OCI-LY1 (cell line): ENCODE data around the gene CELSR1.

Experiments used
- H2AFZ ChIP-seq: fragments of 200-600 bp; sonication (generic), shearing (Covaris generic); 2 replicates; pipeline ENCODE4 v1.6.0; 2014; ENCODE audit warnings: antibody characterized with exemption, mild to moderate bottlenecking, low read length
- H3F3A ChIP-seq: fragments of 200-600 bp; sonication (generic), shearing (Covaris generic); 2 replicates; pipeline ENCODE4 v1.6.0; 2014; ENCODE audit warnings: mild to moderate bottlenecking, antibody characterized with exemption, low read length, moderate library complexity; ENCODE audit not compliant: insufficient read depth
- H3K27ac ChIP-seq: fragments of 200-600 bp; sonication (generic); 2 replicates; pipeline ENCODE4 v1.5.1; 2014; ENCODE audit warnings: low read length, mixed run types, mild to moderate bottlenecking, low read depth; ENCODE audit not compliant: poor library complexity, severe bottlenecking
- H3K27me3 ChIP-seq: fragments of 200-600 bp; sonication (generic); 2 replicates; pipeline ENCODE4 v1.6.0; 2014; ENCODE audit warnings: antibody characterized with exemption, mild to moderate bottlenecking, low read length, moderate library complexity; ENCODE audit not compliant: insufficient read depth
- H3K36me3 ChIP-seq: fragments of 200-600 bp; sonication (generic); 2 replicates; pipeline ENCODE4 v1.6.1; 2014; ENCODE audit warnings: mild to moderate bottlenecking, antibody characterized with exemption, low read length, moderate library complexity, mixed read lengths; ENCODE audit not compliant: insufficient read depth
- H3K4me1 ChIP-seq: fragments of 200-600 bp; sonication (generic); 2 replicates; pipeline ENCODE4 v1.5.1; 2014; ENCODE audit warnings: mild to moderate bottlenecking, low read length, moderate library complexity; ENCODE audit not compliant: insufficient read depth, severe bottlenecking
- H3K4me2 ChIP-seq: fragments of 200-600 bp; sonication (generic), shearing (Covaris generic); 2 replicates; pipeline ENCODE4 v1.6.1; 2014; ENCODE audit warnings: low read length
- H3K4me3 ChIP-seq: fragments of 200-600 bp; sonication (generic); 2 replicates; pipeline ENCODE4 v1.5.1; 2014; ENCODE audit warnings: low read length, low read depth, mild to moderate bottlenecking, mixed read lengths; ENCODE audit not compliant: poor library complexity, severe bottlenecking
- H3K79me2 ChIP-seq: fragments of 200-600 bp; shearing (Covaris generic); 2 replicates; pipeline ENCODE4 v1.6.1; 2016; ENCODE audit warnings: mixed run types, low read length, mixed read lengths; ENCODE audit not compliant: insufficient read depth
- H3K9ac ChIP-seq: fragments of 200-600 bp; sonication (generic), shearing (Covaris generic); 2 replicates; pipeline ENCODE4 v1.6.1; 2014; ENCODE audit warnings: mild to moderate bottlenecking, low read length, mixed read lengths
- H3K9me2 ChIP-seq: fragments of 200-600 bp; sonication (generic), shearing (Covaris generic); 2 replicates; pipeline ENCODE4 v1.6.1; 2014; ENCODE audit warnings: low read depth, mild to moderate bottlenecking, low read length, mixed read lengths
- H3K9me3 ChIP-seq: fragments of 200-600 bp; shearing (Covaris generic); 2 replicates; pipeline ENCODE4 v1.6.1; 2014; ENCODE audit warnings: low read length, mixed read lengths
- H4K20me1 ChIP-seq: fragments of 200-600 bp; sonication (generic), shearing (Covaris generic); 2 replicates; pipeline ENCODE4 v1.6.0; 2016; ENCODE audit warnings: mild to moderate bottlenecking, low read length; ENCODE audit not compliant: insufficient read depth
- CTCF ChIP-seq: fragments of 200-600 bp; sonication (generic), shearing (Covaris generic); IDR thresholded peaks from 2 replicates; pipeline ENCODE4 v1.5.1; 2017; ENCODE audit warnings: mild to moderate bottlenecking, antibody characterized with exemption, low read length, moderate library complexity, mixed read lengths
- EZH2 ChIP-seq: fragments of 200-600 bp; sonication (generic), shearing (Covaris generic); IDR thresholded peaks from 2 replicates; pipeline ENCODE4 v1.8.0; 2017; ENCODE audit warnings: borderline replicate concordance, mixed run types, mild to moderate bottlenecking, antibody characterized with exemption, low read length, moderate library complexity, mixed read lengths

The CELSR1 gene

GRCh38 chr22:46575911-46576555, 38.6 kb upstream of the CELSR1 start:
- Histone ChIP-seq H3K4me3 (peak overlapping the region; percentile 49), H3K79me2 (no peaks in the 10 kb centered on the region), H3K27ac (no peak overlapping the region), H2AFZ (no peak overlapping the region), H3F3A (no peaks in the 10 kb centered on the region), H3K4me1 (peaks cover 10% of the 10 kb centered on the region), H4K20me1 (no peaks in the 10 kb centered on the region), H3K9me3 (peaks cover 7% of the 10 kb centered on the region), H3K36me3 (no peaks in the 10 kb centered on the region; the same call in 1 of the 2 replicates), H3K27me3 (peaks cover 11% of the 10 kb centered on the region), H3K9me2 (no peaks in the 10 kb centered on the region), H3K4me2 (peak overlapping the region; percentile 57), H3K9ac (peak overlapping the region; percentile 35; the same call in 1 of the 2 replicates)
- TF ChIP-seq EZH2 (no peak), CTCF (no peak)

- H3K9me2 ChIP-seq: no peaks in the 10 kb centered on the region
- H3K9ac ChIP-seq: no peak overlapping the region
- no peaks in the 10 kb centered on the region for H3F3A ChIP-seq
- no peaks in the 10 kb centered on the region; the same call in 1 of the 2 replicates for H3K36me3 ChIP-seq
- H3K9me3 ChIP-seq: peaks cover 7% of the 10 kb centered on the region
- H3K4me1 ChIP-seq: peaks cover 7% of the 10 kb centered on the region
- H3K4me3 ChIP-seq: no peak overlapping the region
- H3K4me2 ChIP-seq: no peak overlapping the region
- H3K79me2 ChIP-seq: no peaks in the 10 kb centered on the region
- peaks cover 11% of the 10 kb centered on the region for H3K27me3 ChIP-seq
- TF ChIP-seq CTCF (no peak), EZH2 (no peak)
- H3K27ac ChIP-seq: no peak overlapping the region
- H4K20me1 ChIP-seq: no peaks in the 10 kb centered on the region
- no peak overlapping the region for H2AFZ ChIP-seq
Measured at GRCh38 chr22:46574993-46575910, 37.8 kb upstream of the CELSR1 start.

GRCh38 chr22:46574438-46574992, 37.1 kb upstream of the CELSR1 start:
- Histone ChIP-seq H3K4me1 (peaks cover 7% of the 10 kb centered on the region), H3K9me3 (peaks cover 7% of the 10 kb centered on the region), H3K4me3 (no peak overlapping the region), H3K9ac (no peak overlapping the region), H2AFZ (no peak overlapping the region), H3K79me2 (no peaks in the 10 kb centered on the region), H4K20me1 (no peaks in the 10 kb centered on the region), H3K4me2 (no peak overlapping the region), H3K9me2 (no peaks in the 10 kb centered on the region), H3F3A (no peaks in the 10 kb centered on the region), H3K27ac (no peak overlapping the region), H3K36me3 (no peaks in the 10 kb centered on the region; the same call in 1 of the 2 replicates), H3K27me3 (peaks cover 11% of the 10 kb centered on the region)
- TF ChIP-seq CTCF: no peak
- no peak for TF ChIP-seq EZH2
